ENCODE measurements around the gene ETV4.

The ETV4 gene

GRCh38 chr17:43479948-43480347, 66.2 kb downstream of the ETV4 start:
- Histone ChIP-seq H3K36me3 (ENCODE audit: insufficient read depth, low read length) (no peaks in the 10 kb centered on the region), H3K9ac (ENCODE audit: low read depth, low read length, poor library complexity, severe bottlenecking) (no peak overlapping the region), H3F3A (ENCODE audit: low read depth) (no peaks in the 10 kb centered on the region), H3K9me3 (ENCODE audit: insufficient read depth, low read depth, low read length) (no peaks in the 10 kb centered on the region), H3K27me3 (ENCODE audit: insufficient read depth, low read length, poor library complexity, severe bottlenecking) (no peaks in the 10 kb centered on the region), H4K20me1 (ENCODE audit: insufficient read depth, low read length, poor library complexity, severe bottlenecking) (peaks cover 4% of the 10 kb centered on the region), H3K4me3 (ENCODE audit: low read length, poor library complexity, severe bottlenecking) (no peak overlapping the region), H2AFZ (ENCODE audit: low read length) (no peak overlapping the region), H3K4me2 (ENCODE audit: low read depth, low read length, poor library complexity, severe bottlenecking) (no peak overlapping the region), H3K79me2 (ENCODE audit: insufficient read depth, low read length) (peaks cover 12% of the 10 kb centered on the region), H3K4me1 (ENCODE audit: insufficient read depth, low read length, poor library complexity, severe bottlenecking) (peaks cover 6% of the 10 kb centered on the region), H3K9me2 (replicated peaks; ENCODE audit: low read depth, low read length) (no peaks in the 10 kb centered on the region)
- TF ChIP-seq EZH2phosphoT487 (IDR thresholded peaks at IDR 0.05; ENCODE audit: borderline replicate concordance): no peak
- TF ChIP-seq, protein P1, sequence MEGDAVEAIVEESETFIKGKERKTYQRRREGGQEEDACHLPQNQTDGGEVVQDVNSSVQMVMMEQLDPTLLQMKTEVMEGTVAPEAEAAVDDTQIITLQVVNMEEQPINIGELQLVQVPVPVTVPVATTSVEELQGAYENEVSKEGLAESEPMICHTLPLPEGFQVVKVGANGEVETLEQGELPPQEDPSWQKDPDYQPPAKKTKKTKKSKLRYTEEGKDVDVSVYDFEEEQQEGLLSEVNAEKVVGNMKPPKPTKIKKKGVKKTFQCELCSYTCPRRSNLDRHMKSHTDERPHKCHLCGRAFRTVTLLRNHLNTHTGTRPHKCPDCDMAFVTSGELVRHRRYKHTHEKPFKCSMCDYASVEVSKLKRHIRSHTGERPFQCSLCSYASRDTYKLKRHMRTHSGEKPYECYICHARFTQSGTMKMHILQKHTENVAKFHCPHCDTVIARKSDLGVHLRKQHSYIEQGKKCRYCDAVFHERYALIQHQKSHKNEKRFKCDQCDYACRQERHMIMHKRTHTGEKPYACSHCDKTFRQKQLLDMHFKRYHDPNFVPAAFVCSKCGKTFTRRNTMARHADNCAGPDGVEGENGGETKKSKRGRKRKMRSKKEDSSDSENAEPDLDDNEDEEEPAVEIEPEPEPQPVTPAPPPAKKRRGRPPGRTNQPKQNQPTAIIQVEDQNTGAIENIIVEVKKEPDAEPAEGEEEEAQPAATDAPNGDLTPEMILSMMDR (conservative IDR thresholded peaks at IDR 0.05; ENCODE audit: low read length): no peak
